Neural cell (in vitro differentiated cells): ENCODE results near the gene FRY. TPM values are rescaled to one million over a fixed set of nuclear protein-coding genes. Genes with fewer than 3 reads are reported as not detected.

Experiments
- H2AFZ ChIP-seq: fragments of 200-600, 300-800 bp; sonication (generic), shearing (Covaris generic); 2 replicates; pipeline ENCODE4 v1.6.0; 2014; ENCODE audit warnings: low read depth, mild to moderate bottlenecking, antibody characterized with exemption, low read length, moderate library complexity
- H3F3A ChIP-seq: fragments of 200-600 bp; shearing (Covaris generic); 2 replicates; pipeline ENCODE4 v1.6.1; 2016; ENCODE audit warnings: mild to moderate bottlenecking, moderate library complexity, mixed read lengths, antibody characterized with exemption, low read length; ENCODE audit not compliant: insufficient read depth, poor library complexity, severe bottlenecking
- H3K27ac ChIP-seq: fragments of 200-600, 300-800 bp; sonication (generic), shearing (Covaris generic); 2 replicates; pipeline ENCODE4 v1.5.1; 2014; ENCODE audit warnings: mild to moderate bottlenecking, low read length, moderate library complexity
- H3K27me3 ChIP-seq: fragments of 300-800, 200-600 bp; sonication (generic), shearing (Covaris generic); 2 replicates; pipeline ENCODE4 v1.6.0; 2014; ENCODE audit warnings: mild to moderate bottlenecking, low read depth, low read length, moderate library complexity; ENCODE audit not compliant: insufficient read depth
- H3K36me3 ChIP-seq: fragments of 300-800, 200-600 bp; sonication (generic), shearing (Covaris generic); 2 replicates; pipeline ENCODE4 v1.5.1; 2014; ENCODE audit warnings: mild to moderate bottlenecking, antibody characterized with exemption, low read length, moderate library complexity; ENCODE audit not compliant: insufficient read depth
- H3K4me2 ChIP-seq: fragments of 300-800, 200-600 bp; sonication (generic), shearing (Covaris generic); 2 replicates; pipeline ENCODE4 v1.6.0; 2014; ENCODE audit warnings: mild to moderate bottlenecking, low read length
- H3K4me3 ChIP-seq: fragments of 300-800, 200-600 bp; sonication (generic), shearing (Covaris generic); 2 replicates; pipeline ENCODE4 v1.5.1; 2014; ENCODE audit warnings: mild to moderate bottlenecking, low read length, moderate library complexity
- H3K79me2 ChIP-seq: fragments of 200-600 bp; shearing (Covaris generic); replicated peaks from 2 replicates; pipeline ENCODE4 v1.6.0; 2014; ENCODE audit warnings: mild to moderate bottlenecking, low read length, moderate library complexity; ENCODE audit not compliant: insufficient read depth
- H3K9ac ChIP-seq: fragments of 300-800, 200-600 bp; sonication (generic), shearing (Covaris generic); 2 replicates; pipeline ENCODE4 v1.6.1; 2016; ENCODE audit warnings: mild to moderate bottlenecking, low read length, mixed read lengths
- H3K9me2 ChIP-seq: fragments of 200-600 bp; shearing (Covaris generic); 2 replicates; pipeline ENCODE4 v1.6.1; 2016; ENCODE audit warnings: mild to moderate bottlenecking, low read length, mixed read lengths; ENCODE audit not compliant: insufficient read depth
- H3K9me3 ChIP-seq: fragments of 200-600, 300-800 bp; sonication (generic), shearing (Covaris generic); 2 replicates; pipeline ENCODE4 v1.6.1; 2016; ENCODE audit warnings: mild to moderate bottlenecking, mixed run types, low read length, moderate library complexity, mixed read lengths
- H4K20me1 ChIP-seq: fragments of 200-600 bp; shearing (Covaris generic); 2 replicates; pipeline ENCODE4 v1.6.1; 2016; ENCODE audit warnings: mild to moderate bottlenecking, mixed run types; ENCODE audit not compliant: insufficient read depth
- EP300 ChIP-seq: fragments of 450-650 bp; conservative IDR thresholded peaks from 2 replicates; pipeline ENCODE4 v1.6.1; 2014; ENCODE audit warnings: antibody characterized with exemption, mild to moderate bottlenecking, moderate library complexity; ENCODE audit not compliant: poor library complexity, severe bottlenecking
- EZH2 ChIP-seq: fragments of 200-600, 300-800 bp; shearing (Covaris generic), sonication (generic); IDR thresholded peaks from 2 replicates; pipeline ENCODE4 v1.6.1; 2014; ENCODE audit warnings: antibody characterized with exemption, low read length, borderline replicate concordance, mild to moderate bottlenecking; ENCODE audit not compliant: insufficient read depth, poor library complexity, severe bottlenecking
- MXI1 ChIP-seq: fragments of 450-650 bp; conservative IDR thresholded peaks from 2 replicates; pipeline ENCODE4 v1.6.1; 2014; ENCODE audit warnings: antibody characterized with exemption, mild to moderate bottlenecking; ENCODE audit not compliant: poor library complexity, severe bottlenecking
- POLR2AphosphoS5 ChIP-seq: IDR thresholded peaks from 2 replicates; pipeline ENCODE4 v1.6.1; 2012
- RAD21 ChIP-seq: fragments of 450-650 bp; conservative IDR thresholded peaks from 2 replicates; pipeline ENCODE4 v1.6.1; 2014; ENCODE audit warnings: antibody characterized with exemption, mild to moderate bottlenecking, moderate library complexity
- SMC3 ChIP-seq: fragments of 450-650 bp; conservative IDR thresholded peaks from 2 replicates; pipeline ENCODE4 v1.6.1; 2014; ENCODE audit warnings: antibody characterized with exemption, mild to moderate bottlenecking, moderate library complexity; ENCODE audit not compliant: poor library complexity
- TAF1 ChIP-seq: IDR thresholded peaks from 2 replicates; pipeline ENCODE4 v1.6.1; 2012; ENCODE audit warnings: low read depth
- polyA plus RNA-seq: library from polyadenylated mRNA; depleted of rRNA; stranded (reverse); fragments of >200 nt; gene quantifications from 2 replicates; pipeline ENCODE4 v1.2.3, GENCODE V29; 2014
- TF ChIP-seq, protein P1 (sequence below): IDR thresholded peaks from 2 replicates; pipeline ENCODE4 v1.6.1; 2012; ENCODE audit warnings: borderline replicate concordance
- TF ChIP-seq, protein P2 (sequence below): fragments of 450-650 bp; IDR thresholded peaks from 2 replicates; pipeline ENCODE4 v1.5.1; 2014; ENCODE audit warnings: antibody characterized with exemption, mild to moderate bottlenecking, moderate library complexity; ENCODE audit not compliant: poor library complexity, severe bottlenecking

FRY gene
- polyA plus RNA-seq, 1 donor from 2014 or later = 49.3 TPM

DNA sequence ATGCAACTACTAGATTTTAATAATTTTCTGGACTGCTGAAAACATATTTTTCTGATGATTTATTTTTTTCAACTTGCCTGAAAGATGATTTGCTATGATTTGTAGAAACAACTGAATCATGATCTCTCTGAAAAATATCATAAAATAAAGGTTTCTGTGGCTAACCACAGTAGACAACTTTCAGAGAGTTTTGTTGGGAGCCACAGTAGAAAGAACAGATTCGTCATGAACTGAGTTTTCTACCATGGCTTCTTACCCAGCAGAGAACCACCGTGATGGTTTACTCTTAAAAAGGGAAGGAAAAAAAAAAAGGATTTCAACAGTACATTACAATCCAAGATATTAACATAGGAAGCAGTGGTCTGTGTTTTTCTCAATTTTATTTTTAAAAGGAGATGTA is 265.6 kb downstream of the FRY start:
- H3K27me3 ChIP-seq = no peaks in the 10 kb centered on the region
- H3K4me3 ChIP-seq = no peak overlapping the region
- no peak overlapping the region for H2AFZ ChIP-seq
- no peaks in the 10 kb centered on the region for H3K9me2 ChIP-seq
- no peak overlapping the region for H3K9ac ChIP-seq
- no peaks in the 10 kb centered on the region for H3K9me3 ChIP-seq
- H3F3A ChIP-seq = no peaks in the 10 kb centered on the region
- H3K27ac ChIP-seq = no peak overlapping the region
- peaks cover 11% of the 10 kb centered on the region for H3K36me3 ChIP-seq
- TF ChIP-seq EZH2 (no peak), RAD21 (no peak), SMC3 (no peak), EP300 (no peak), MXI1 (no peak), TAF1 (no peak), POLR2AphosphoS5 (no peak)
- TF ChIP-seq, protein P1, sequence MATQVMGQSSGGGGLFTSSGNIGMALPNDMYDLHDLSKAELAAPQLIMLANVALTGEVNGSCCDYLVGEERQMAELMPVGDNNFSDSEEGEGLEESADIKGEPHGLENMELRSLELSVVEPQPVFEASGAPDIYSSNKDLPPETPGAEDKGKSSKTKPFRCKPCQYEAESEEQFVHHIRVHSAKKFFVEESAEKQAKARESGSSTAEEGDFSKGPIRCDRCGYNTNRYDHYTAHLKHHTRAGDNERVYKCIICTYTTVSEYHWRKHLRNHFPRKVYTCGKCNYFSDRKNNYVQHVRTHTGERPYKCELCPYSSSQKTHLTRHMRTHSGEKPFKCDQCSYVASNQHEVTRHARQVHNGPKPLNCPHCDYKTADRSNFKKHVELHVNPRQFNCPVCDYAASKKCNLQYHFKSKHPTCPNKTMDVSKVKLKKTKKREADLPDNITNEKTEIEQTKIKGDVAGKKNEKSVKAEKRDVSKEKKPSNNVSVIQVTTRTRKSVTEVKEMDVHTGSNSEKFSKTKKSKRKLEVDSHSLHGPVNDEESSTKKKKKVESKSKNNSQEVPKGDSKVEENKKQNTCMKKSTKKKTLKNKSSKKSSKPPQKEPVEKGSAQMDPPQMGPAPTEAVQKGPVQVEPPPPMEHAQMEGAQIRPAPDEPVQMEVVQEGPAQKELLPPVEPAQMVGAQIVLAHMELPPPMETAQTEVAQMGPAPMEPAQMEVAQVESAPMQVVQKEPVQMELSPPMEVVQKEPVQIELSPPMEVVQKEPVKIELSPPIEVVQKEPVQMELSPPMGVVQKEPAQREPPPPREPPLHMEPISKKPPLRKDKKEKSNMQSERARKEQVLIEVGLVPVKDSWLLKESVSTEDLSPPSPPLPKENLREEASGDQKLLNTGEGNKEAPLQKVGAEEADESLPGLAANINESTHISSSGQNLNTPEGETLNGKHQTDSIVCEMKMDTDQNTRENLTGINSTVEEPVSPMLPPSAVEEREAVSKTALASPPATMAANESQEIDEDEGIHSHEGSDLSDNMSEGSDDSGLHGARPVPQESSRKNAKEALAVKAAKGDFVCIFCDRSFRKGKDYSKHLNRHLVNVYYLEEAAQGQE = no peak
- TF ChIP-seq, protein P2, sequence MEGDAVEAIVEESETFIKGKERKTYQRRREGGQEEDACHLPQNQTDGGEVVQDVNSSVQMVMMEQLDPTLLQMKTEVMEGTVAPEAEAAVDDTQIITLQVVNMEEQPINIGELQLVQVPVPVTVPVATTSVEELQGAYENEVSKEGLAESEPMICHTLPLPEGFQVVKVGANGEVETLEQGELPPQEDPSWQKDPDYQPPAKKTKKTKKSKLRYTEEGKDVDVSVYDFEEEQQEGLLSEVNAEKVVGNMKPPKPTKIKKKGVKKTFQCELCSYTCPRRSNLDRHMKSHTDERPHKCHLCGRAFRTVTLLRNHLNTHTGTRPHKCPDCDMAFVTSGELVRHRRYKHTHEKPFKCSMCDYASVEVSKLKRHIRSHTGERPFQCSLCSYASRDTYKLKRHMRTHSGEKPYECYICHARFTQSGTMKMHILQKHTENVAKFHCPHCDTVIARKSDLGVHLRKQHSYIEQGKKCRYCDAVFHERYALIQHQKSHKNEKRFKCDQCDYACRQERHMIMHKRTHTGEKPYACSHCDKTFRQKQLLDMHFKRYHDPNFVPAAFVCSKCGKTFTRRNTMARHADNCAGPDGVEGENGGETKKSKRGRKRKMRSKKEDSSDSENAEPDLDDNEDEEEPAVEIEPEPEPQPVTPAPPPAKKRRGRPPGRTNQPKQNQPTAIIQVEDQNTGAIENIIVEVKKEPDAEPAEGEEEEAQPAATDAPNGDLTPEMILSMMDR = no peak
- no peaks in the 10 kb centered on the region for H4K20me1 ChIP-seq
- H3K4me2 ChIP-seq = no peak overlapping the region
- no peaks in the 10 kb centered on the region for H3K79me2 ChIP-seq

DNA sequence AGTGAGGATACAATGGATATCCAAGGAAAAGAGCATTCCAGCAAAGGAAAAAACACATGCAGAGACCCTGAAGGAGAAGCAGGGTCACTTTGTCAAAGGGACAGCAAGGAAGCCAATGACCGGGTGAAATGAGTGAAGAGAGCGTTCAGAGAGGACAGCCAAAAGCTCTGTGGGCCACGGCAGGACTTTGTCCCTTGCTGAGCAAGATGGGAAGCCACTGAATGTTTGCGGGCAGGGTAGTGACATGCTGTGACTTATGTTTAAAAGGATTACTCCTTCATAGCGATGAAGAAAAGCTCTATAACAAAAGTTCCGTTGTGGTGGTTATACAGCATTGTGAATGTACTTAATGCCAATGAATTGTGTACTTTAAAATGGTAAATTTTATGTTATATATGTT is 267.1 kb downstream of the FRY start:
- Histone ChIP-seq H2AFZ (no peak overlapping the region), H3K4me3 (no peak overlapping the region), H4K20me1 (no peaks in the 10 kb centered on the region), H3K9ac (no peak overlapping the region), H3K4me2 (no peak overlapping the region), H3F3A (no peaks in the 10 kb centered on the region), H3K79me2 (no peaks in the 10 kb centered on the region), H3K9me2 (no peaks in the 10 kb centered on the region), H3K36me3 (peaks cover 11% of the 10 kb centered on the region), H3K27ac (no peak overlapping the region), H3K9me3 (no peaks in the 10 kb centered on the region), H3K27me3 (no peaks in the 10 kb centered on the region)
- TF ChIP-seq EP300 = no peak
- TF ChIP-seq SMC3 = no peak
- TF ChIP-seq, protein P1 = no peak
- TF ChIP-seq, protein P2 = no peak
